Central memory CD8-positive, alpha-beta T cell (primary cell): ENCODE data around the gene MYL10.

ENCODE experiments used
- ATAC-seq: fragments of 150-1000 bp; cut with Tn5 transposase; replicated peaks from 2 replicates; pipeline ENCODE4 v1.10.0; 2022; ENCODE audit warnings: mild to moderate bottlenecking, moderate FRiP score, moderate number of reproducible peaks; ENCODE audit not compliant: poor library complexity, severe bottlenecking; ENCODE audit errors: extremely low read depth
- DNase-seq, 2 donors: peaks; one replicate each; pipeline ENCODE4 v3.0.0; 2021; ENCODE audit warnings: low spot score in 2 of 2
- H3K27ac Mint-ChIP-seq: one replicate; pipeline ENCODE4 v1.8.0; 2022; ENCODE audit warnings: low read depth, mild to moderate bottlenecking, moderate library complexity, mixed read lengths
- H3K27me3 Mint-ChIP-seq: one replicate; pipeline ENCODE4 v1.8.0; 2022; ENCODE audit warnings: mixed read lengths
- H3K36me3 Mint-ChIP-seq: one replicate; pipeline ENCODE4 v1.8.0; 2022; ENCODE audit warnings: mild to moderate bottlenecking, moderate library complexity, mixed read lengths; ENCODE audit not compliant: insufficient read depth
- H3K4me1 Mint-ChIP-seq: one replicate; pipeline ENCODE4 v1.8.0; 2022; ENCODE audit warnings: mixed read lengths
- H3K4me3 Mint-ChIP-seq: one replicate; pipeline ENCODE4 v1.8.0; 2022; ENCODE audit warnings: mild to moderate bottlenecking, moderate library complexity, mixed read lengths
- H3K9me3 Mint-ChIP-seq: one replicate; pipeline ENCODE4 v1.8.0; 2022; ENCODE audit warnings: mixed read lengths

MYL10 gene

GRCh38 chr7:101586906-101587677 is 42.0 kb downstream of the MYL10 start:
- no peaks in the 10 kb centered on the region for H3K4me1 Mint-ChIP-seq
- ATAC-seq, result no peak
- DNase-seq, result no peak
- no peaks in the 10 kb centered on the region for H3K9me3 Mint-ChIP-seq
- peaks cover 14% of the 10 kb centered on the region for H3K27me3 Mint-ChIP-seq
- no peak overlapping the region for H3K4me3 Mint-ChIP-seq
- no peak overlapping the region for H3K27ac Mint-ChIP-seq
- H3K36me3 Mint-ChIP-seq, result no peaks in the 10 kb centered on the region

- no peaks in the 10 kb centered on the region for H3K9me3 Mint-ChIP-seq
- H3K4me1 Mint-ChIP-seq, result no peaks in the 10 kb centered on the region
- ATAC-seq, result no peak
- no peak overlapping the region for H3K4me3 Mint-ChIP-seq
- no peaks in the 10 kb centered on the region for H3K36me3 Mint-ChIP-seq
- peaks cover 22% of the 10 kb centered on the region for H3K27me3 Mint-ChIP-seq
- no peak for DNase-seq
- no peak overlapping the region for H3K27ac Mint-ChIP-seq
These were observed 42.8 kb downstream of the MYL10 start for GRCh38 chr7:101586078-101586905.

- no peak overlapping the region for H3K27ac Mint-ChIP-seq
- DNase-seq, result no peak
These were observed 46.1 kb downstream of the MYL10 start for GRCh38 chr7:101582971-101583370.

GRCh38 chr7:101581891-101582290 is 47.2 kb downstream of the MYL10 start:
- Mint-ChIP-seq H3K27me3 (peaks cover 40% of the 10 kb centered on the region), H3K4me1 (no peaks in the 10 kb centered on the region), H3K4me3 (no peak overlapping the region), H3K9me3 (no peaks in the 10 kb centered on the region), H3K27ac (no peak overlapping the region), H3K36me3 (no peaks in the 10 kb centered on the region)
- DNase-seq (no peak), ATAC-seq (no peak)

More at GRCh38 chr7:101582971-101583370, 46.1 kb downstream of the MYL10 start:
- no peaks in the 10 kb centered on the region for H3K36me3 Mint-ChIP-seq
- ATAC-seq, result no peak
- no peaks in the 10 kb centered on the region for H3K9me3 Mint-ChIP-seq
- H3K27me3 Mint-ChIP-seq, result peaks cover 37% of the 10 kb centered on the region
- H3K4me1 Mint-ChIP-seq, result no peaks in the 10 kb centered on the region
- H3K4me3 Mint-ChIP-seq, result no peak overlapping the region

- H3K36me3 Mint-ChIP-seq, result no peaks in the 10 kb centered on the region
- ATAC-seq, result no peak
- H3K4me1 Mint-ChIP-seq, result no peaks in the 10 kb centered on the region
- H3K4me3 Mint-ChIP-seq, result no peak overlapping the region
- H3K27ac Mint-ChIP-seq, result no peak overlapping the region
- no peaks in the 10 kb centered on the region for H3K9me3 Mint-ChIP-seq
- DNase-seq, result no peak
- peaks cover 52% of the 10 kb centered on the region for H3K27me3 Mint-ChIP-seq
These were observed 48.5 kb downstream of the MYL10 start for GRCh38 chr7:101580596-101580995.

- ATAC-seq (no peak), DNase-seq (no peak)
- Mint-ChIP-seq H3K4me1 (no peaks in the 10 kb centered on the region), H3K27ac (no peak overlapping the region), H3K36me3 (no peaks in the 10 kb centered on the region), H3K4me3 (no peak overlapping the region), H3K27me3 (peaks cover 65% of the 10 kb centered on the region), H3K9me3 (peaks cover 3% of the 10 kb centered on the region)
These were observed 50.5 kb downstream of the MYL10 start for GRCh38 chr7:101578552-101578951.

GRCh38 chr7:101576998-101577397 is 52.1 kb downstream of the MYL10 start:
- no peaks in the 10 kb centered on the region for H3K36me3 Mint-ChIP-seq
- H3K27ac Mint-ChIP-seq, result no peak overlapping the region
- peaks cover 6% of the 10 kb centered on the region for H3K9me3 Mint-ChIP-seq
- no peaks in the 10 kb centered on the region for H3K4me1 Mint-ChIP-seq
- no peak for ATAC-seq
- DNase-seq, result no peak
- H3K4me3 Mint-ChIP-seq, result no peak overlapping the region
- H3K27me3 Mint-ChIP-seq, result peaks cover 54% of the 10 kb centered on the region

- ATAC-seq (no peak), DNase-seq (no peak)
- Mint-ChIP-seq H3K9me3 (peaks cover 6% of the 10 kb centered on the region), H3K27me3 (peaks cover 41% of the 10 kb centered on the region), H3K4me1 (no peaks in the 10 kb centered on the region), H3K36me3 (no peaks in the 10 kb centered on the region), H3K4me3 (no peak overlapping the region), H3K27ac (no peak overlapping the region)
These were observed 53.4 kb downstream of the MYL10 start for GRCh38 chr7:101575721-101576120.

- peaks cover 36% of the 10 kb centered on the region for H3K27me3 Mint-ChIP-seq
- no peak overlapping the region for H3K4me3 Mint-ChIP-seq
- H3K36me3 Mint-ChIP-seq, result no peaks in the 10 kb centered on the region
- H3K9me3 Mint-ChIP-seq, result peaks cover 6% of the 10 kb centered on the region
- DNase-seq (no peak), ATAC-seq (no peak)
- H3K27ac Mint-ChIP-seq, result no peak overlapping the region
- no peaks in the 10 kb centered on the region for H3K4me1 Mint-ChIP-seq
These were observed 53.9 kb downstream of the MYL10 start for GRCh38 chr7:101575168-101575567.

GRCh38 chr7:101572156-101572555 is 56.9 kb downstream of the MYL10 start:
- DNase-seq (no peak), ATAC-seq (no peak)
- Mint-ChIP-seq H3K27me3 (peaks cover 48% of the 10 kb centered on the region), H3K4me3 (no peak overlapping the region), H3K27ac (no peak overlapping the region), H3K9me3 (peaks cover 6% of the 10 kb centered on the region), H3K36me3 (no peaks in the 10 kb centered on the region), H3K4me1 (no peaks in the 10 kb centered on the region)

- Mint-ChIP-seq H3K27me3 (peaks cover 50% of the 10 kb centered on the region), H3K36me3 (no peaks in the 10 kb centered on the region), H3K27ac (no peak overlapping the region), H3K4me1 (peaks cover 5% of the 10 kb centered on the region), H3K4me3 (no peak overlapping the region), H3K9me3 (no peaks in the 10 kb centered on the region)
- ATAC-seq, result no peak
- no peak for DNase-seq
These were observed 61.9 kb downstream of the MYL10 start for GRCh38 chr7:101567230-101567629.

GRCh38 chr7:101565601-101566209 is 63.4 kb downstream of the MYL10 start:
- Mint-ChIP-seq H3K36me3 (no peaks in the 10 kb centered on the region), H3K27ac (no peak overlapping the region), H3K4me1 (peaks cover 5% of the 10 kb centered on the region), H3K27me3 (peaks cover 64% of the 10 kb centered on the region), H3K4me3 (no peak overlapping the region), H3K9me3 (no peaks in the 10 kb centered on the region)
- no peak for DNase-seq
- ATAC-seq, result no peak
